Measurements from ENCODE around the gene E2F1.

Gene E2F1, protein sequence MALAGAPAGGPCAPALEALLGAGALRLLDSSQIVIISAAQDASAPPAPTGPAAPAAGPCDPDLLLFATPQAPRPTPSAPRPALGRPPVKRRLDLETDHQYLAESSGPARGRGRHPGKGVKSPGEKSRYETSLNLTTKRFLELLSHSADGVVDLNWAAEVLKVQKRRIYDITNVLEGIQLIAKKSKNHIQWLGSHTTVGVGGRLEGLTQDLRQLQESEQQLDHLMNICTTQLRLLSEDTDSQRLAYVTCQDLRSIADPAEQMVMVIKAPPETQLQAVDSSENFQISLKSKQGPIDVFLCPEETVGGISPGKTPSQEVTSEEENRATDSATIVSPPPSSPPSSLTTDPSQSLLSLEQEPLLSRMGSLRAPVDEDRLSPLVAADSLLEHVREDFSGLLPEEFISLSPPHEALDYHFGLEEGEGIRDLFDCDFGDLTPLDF

DNA sequence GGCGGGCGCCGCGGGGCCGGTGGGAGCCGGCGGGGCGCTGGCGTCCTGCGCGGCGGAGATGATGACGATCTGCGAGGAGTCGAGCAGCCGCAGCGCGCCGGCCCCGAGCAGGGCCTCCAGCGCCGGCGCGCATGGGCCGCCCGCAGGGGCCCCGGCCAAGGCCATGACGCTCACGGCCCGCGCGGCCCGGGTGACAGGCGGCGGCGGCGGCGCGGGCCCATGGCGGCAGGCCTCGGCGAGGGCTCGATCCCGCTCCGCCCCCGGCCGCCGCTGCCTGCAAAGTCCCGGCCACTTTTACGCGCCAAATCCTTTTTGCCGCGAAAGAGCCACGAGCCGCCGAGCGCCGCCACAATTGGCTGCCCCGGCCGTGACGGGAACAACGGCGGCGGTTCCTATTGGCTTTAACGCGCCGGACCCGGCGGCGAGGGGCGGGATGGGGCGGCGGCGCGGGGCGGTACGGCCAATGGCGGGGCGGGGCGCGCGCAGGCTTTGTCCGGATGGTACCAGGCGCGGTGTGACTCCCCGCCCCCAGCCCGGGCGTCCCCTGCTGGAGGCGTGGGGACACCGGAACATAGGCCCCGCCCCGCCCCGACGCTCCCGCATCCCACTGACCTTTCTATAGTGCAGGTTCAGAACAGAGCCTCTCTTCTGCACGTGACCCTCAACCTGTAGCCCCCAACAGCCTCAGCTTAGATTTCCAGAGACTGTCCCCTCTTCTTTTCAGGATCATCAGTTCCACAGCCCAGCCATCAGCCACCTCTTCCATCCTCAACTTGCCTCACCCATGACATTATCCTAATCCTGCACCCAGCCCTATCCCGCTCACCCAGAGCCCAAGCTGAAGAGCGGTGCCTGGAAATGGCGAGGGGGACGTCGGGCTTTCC, at the start of gene E2F1:
Gene E2F1 (minus strand): TSS at position 286 of the 884 bp plus-strand sequence. CDS start 121 bp downstream, at position 165.
- TF ChIP-seq, protein P1, sequence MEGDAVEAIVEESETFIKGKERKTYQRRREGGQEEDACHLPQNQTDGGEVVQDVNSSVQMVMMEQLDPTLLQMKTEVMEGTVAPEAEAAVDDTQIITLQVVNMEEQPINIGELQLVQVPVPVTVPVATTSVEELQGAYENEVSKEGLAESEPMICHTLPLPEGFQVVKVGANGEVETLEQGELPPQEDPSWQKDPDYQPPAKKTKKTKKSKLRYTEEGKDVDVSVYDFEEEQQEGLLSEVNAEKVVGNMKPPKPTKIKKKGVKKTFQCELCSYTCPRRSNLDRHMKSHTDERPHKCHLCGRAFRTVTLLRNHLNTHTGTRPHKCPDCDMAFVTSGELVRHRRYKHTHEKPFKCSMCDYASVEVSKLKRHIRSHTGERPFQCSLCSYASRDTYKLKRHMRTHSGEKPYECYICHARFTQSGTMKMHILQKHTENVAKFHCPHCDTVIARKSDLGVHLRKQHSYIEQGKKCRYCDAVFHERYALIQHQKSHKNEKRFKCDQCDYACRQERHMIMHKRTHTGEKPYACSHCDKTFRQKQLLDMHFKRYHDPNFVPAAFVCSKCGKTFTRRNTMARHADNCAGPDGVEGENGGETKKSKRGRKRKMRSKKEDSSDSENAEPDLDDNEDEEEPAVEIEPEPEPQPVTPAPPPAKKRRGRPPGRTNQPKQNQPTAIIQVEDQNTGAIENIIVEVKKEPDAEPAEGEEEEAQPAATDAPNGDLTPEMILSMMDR (conservative IDR thresholded peaks at IDR 0.05) = peak; percentile 28; the same call in 1 of the 2 replicates

DNA sequence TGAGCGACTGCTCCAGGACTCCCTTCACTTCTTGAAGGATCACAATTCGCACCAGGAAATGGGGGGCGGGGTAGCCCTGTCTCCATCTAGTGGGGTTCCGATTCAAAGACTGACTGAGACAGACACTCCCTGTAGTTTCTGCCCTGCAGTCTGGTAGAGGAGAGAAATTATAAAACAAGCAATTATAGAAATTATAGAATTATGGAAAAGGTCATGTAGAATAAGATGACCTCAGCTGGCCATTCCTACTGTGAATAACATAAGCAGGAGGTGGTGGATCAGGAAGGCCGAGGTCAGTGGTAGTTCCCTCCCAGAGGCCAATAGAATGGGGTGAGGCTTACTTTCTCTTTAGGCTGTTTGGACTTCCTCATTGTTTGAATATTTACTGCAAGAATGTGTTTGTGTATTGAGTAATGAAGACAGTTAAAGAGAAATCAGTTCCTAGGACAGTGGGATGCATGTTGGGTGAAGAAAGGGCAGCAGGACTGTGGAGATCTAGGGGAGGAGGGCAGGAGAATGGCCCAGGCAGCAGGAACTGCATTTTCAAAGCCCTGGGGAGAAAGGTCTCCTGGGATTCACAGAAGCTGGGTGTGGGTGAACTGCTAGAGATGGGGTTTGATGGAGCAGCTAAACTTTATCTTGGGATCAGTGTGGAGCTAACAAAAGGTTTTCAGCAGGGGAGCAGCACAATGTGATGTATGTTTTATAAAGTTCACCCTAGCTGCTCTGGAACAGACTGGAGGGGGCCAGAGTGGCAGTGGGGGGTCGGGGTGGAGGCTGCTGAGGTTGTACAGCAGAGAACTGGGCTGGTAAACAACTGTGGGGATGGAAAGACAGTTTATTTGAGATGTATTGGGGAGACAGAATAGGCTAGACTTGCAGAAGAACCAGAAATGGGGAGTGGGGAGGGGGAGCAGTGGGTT, 47.7 kb upstream of the E2F1 start:
- peak overlapping the region; percentile 98 for H3K27ac ChIP-seq
- TF ChIP-seq, protein P1 (conservative IDR thresholded peaks at IDR 0.05) = no peak

More for the DNA sequence above, at the start of gene E2F1:
- H3K27ac ChIP-seq = peak within 1 kb of the TSS; percentile 92

DNA sequence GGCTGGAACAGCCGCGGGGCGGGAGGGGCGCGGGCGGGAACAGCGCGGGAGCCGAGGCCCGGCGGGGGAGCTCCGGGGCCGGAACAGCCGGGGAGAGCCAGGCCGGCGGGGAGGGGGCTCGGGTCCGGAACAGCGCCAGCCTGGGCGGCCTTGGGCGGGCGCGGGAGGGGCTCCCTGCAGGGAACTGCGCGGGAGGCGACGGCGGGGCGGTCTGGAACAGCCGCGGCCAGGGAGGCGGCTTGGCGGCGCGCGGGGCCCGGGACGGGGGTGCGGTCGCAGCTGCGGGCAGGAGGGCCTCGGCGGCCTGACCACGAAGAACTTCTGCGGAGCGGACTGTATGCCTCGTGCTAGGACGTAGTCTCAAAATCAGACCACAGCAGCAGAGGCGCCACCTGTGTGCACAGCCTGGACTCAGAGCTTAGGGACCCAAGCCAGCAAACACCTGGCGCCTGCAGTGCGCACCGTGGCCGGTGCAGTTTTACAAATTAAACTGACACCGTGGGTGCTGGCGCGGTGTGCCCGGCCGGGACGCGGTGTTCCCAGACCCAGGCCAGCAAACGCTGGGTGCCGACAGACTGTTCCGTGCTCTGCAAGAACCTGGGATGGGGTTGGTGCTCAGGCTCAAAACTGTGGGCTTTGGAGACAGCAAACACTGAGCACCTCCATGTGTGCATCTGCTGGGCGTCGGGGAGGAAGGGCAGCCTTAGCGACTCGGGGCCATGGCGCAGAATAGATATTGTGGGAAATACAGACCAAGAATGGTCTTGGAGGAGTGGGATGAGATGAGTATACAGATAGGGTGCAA, 46.2 kb upstream of the E2F1 start:
- TF ChIP-seq, protein P1 (conservative IDR thresholded peaks at IDR 0.05) = no peak
- H3K27ac ChIP-seq = peak overlapping the region; percentile 98

DNA sequence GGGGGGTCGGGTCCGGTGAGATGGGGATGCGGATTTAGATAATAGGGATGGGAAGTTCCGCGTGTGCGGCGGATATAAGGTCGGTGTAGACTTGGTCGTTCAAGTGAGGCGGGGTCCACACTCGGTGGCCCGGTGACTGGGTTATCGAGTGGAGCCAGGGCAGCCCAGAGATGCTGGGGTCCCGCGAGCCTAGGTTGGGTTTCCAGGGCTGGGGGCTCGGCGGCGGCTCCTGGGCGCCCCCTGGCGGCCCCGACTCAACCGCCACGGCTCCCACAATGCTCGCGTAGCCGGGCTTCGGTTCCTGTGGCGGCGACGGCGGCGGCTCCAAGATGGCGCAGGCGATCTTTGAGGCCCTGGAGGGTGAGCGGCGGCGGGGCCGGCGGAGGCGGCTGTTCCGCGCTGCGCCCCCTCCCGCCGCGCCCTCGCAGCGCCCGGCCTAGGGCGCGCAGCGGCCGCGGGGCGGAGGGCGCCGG, 45.5 kb upstream of the E2F1 start, which contains the start of gene ZNF341:
Gene ZNF341 (plus strand): TSS at position 304 of the 473 bp plus-strand sequence. CDS start 26 bp downstream, at position 330.
- TF ChIP-seq, protein P1 (conservative IDR thresholded peaks at IDR 0.05) = peak; percentile 96
- peak within 1 kb of the TSS; percentile 98 for H3K27ac ChIP-seq

DNA sequence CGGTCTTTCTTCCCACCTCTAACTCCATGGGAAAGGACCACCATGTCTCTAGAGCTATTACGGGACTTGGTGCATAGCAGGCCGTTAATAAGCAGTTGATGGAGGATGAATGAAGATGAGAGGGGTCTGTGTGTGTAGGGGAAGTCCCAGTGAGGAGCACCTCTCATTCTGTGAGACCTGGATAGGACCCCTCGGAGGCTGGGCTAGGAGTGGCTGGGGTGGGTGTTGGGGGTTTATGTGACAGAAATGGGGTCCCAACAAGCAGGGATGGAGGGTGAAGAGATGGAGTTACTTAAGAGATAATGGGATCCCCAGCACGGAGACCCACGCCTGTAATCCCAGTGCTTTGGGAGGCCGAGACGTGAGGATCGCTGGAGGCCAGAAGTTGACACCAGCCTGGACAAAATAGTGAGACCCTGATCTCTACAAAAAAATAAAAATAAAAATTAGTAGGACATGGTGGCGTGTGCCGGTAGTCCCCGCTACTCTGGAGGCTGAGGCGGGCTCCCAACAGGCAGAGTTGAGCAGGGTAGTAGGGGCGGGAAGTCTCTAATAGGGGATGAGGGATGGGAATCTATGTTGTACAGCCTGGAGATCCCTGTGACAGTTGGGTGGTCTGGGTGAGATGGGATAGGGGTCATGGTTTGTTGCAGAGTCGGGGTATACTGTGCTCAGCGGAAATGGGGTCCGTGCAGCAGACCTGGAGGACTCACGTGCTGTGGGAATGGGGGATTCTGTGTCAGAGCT, 44.9 kb upstream of the E2F1 start:
- peak overlapping the region; percentile 98 for H3K27ac ChIP-seq
- TF ChIP-seq, protein P1 (conservative IDR thresholded peaks at IDR 0.05) = no peak

DNA sequence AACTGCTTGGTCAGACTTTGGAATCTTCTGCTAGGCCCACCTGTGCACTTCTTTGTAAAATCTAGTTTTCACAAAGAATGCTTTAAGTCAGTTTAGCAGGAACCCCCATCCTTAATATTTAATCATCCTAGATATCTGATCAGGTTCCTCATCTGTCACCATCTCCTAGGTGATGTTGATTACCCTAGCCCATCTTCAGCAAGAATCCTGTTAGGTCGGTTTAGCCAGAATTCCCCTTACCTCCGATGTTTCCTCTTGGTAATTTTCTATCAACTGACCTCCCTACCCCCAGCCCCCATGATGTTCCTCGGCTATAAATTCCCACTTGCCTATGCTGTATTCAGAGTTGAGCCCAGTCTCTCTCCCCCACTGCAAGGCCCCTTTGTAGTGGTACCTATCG, 42.9 kb upstream of the E2F1 start:
- peak overlapping the region; percentile 39 for H3K27ac ChIP-seq
- TF ChIP-seq, protein P1 (conservative IDR thresholded peaks at IDR 0.05) = no peak

All from VCaP (cell line).